ENCODE data around the gene RTN4IP1. TPM values are rescaled to one million over a fixed set of nuclear protein-coding genes. Genes with fewer than 3 reads are reported as not detected.

Gene RTN4IP1
- total RNA-seq, 4 donors from 2014 or later = 2.0 to 5.9 (median 5.8) TPM; not detected in 1

GRCh38 chr6:106525882-106526275, 103.4 kb downstream of the RTN4IP1 start:
- TF ChIP-seq POLR2A (IDR thresholded peaks at IDR 0.05) (no peak), CTCF (IDR thresholded peaks at IDR 0.05) (no peak)
- no peak for DNase-seq
- H3K4me3 ChIP-seq = no peak overlapping the region
- intact Hi-C loops (cut with DNase I; ENCODE audit: low total_unique reads) = no loop called here
- no peaks in the 10 kb centered on the region for H3K36me3 ChIP-seq
- H3K27me3 ChIP-seq = no peaks in the 10 kb centered on the region
- no peaks in the 10 kb centered on the region for H3K4me1 ChIP-seq
- no peaks in the 10 kb centered on the region for H3K9me3 ChIP-seq
- H3K27ac ChIP-seq = no peak overlapping the region

DNA sequence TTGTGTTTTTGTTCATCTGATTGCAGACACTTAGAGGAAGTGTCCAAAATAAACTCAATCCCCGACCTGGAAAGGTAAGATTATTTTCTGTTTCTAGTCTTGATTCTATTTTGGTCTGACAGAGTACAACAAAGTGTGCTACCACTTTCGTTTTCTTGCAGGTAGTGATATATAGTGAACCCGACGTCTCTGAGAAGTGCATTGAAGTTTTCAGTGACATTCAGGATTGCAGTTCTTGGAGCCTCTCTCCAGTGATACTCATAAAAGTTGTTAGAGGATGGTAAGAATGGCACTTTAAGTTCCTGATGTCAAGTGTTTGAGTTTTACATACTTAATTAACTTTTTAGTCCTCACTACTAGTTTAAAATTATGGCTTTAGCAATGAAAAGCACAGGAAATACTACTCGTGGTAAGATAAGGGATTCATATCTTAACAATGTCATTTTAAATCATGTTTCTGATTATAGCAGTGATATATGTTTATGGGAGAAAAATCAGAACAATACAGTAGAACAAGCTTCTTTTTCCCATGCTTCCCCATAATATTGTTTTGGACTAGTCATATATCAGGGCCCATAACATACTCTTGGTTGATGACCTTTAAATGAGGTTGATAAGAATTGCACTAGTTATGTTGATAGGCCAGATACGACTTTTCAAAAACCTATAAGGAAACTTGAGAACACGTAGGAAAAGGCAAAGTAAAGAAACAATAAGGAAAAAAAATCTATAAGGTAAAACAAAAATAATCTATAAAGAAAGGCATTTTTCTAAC, 104.0 kb downstream of the RTN4IP1 start:
- TF ChIP-seq POLR2A (IDR thresholded peaks at IDR 0.05) (no peak), CTCF (IDR thresholded peaks at IDR 0.05) (no peak)
- Histone ChIP-seq H3K4me3 (no peak overlapping the region), H3K9me3 (no peaks in the 10 kb centered on the region), H3K4me1 (no peaks in the 10 kb centered on the region), H3K27me3 (no peaks in the 10 kb centered on the region), H3K36me3 (no peaks in the 10 kb centered on the region), H3K27ac (peak overlapping the region in 1 of 2 donors; percentile 55)
- intact Hi-C loops (cut with DNase I; ENCODE audit: low total_unique reads) = no loop called here
- no peak for DNase-seq

DNA sequence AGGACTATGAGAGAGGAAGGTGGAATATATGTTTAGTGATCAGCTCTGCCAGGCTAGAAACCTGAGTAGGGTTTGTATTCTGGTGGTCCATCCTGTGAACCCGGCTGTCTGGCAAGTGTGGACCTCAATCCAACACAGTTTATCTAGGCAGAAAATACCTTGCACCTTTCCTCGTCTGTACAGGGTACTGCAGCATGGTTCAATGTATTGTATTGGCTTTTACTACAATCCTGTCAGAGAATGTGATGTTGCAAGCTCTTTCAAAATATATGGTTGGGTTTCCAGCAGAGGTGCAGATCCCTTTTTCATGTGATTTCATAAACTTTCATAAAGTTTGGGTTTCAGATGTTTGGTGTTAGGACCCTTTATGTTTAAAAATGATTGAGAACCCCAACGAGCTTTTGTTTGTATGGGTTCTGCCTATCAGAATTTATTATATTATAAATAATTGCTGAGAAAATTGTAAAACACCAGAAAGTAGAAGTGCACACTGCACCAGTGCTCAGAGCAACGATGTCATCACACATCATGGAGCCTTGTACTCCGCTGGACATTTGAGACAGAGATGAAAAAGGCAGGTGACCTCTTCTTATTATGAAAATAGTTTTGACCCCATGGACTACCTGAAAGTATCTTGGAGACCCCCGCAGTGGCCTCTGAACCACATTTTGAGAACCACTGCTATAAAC, 106.6 kb downstream of the RTN4IP1 start:
- no peak for DNase-seq
- H3K4me3 ChIP-seq = no peak overlapping the region
- intact Hi-C loops (cut with DNase I; ENCODE audit: low total_unique reads) = no loop called here
- H3K27me3 ChIP-seq = no peaks in the 10 kb centered on the region
- no peaks in the 10 kb centered on the region for H3K36me3 ChIP-seq
- TF ChIP-seq POLR2A (IDR thresholded peaks at IDR 0.05) (no peak), CTCF (IDR thresholded peaks at IDR 0.05) (no peak)
- H3K27ac ChIP-seq = no peak overlapping the region
- no peaks in the 10 kb centered on the region for H3K4me1 ChIP-seq
- H3K9me3 ChIP-seq = no peaks in the 10 kb centered on the region

Small RNAs within 50 kb of the gene (small RNA-seq; reads per million reads assigned to genes)
- gene RNU6-527P = not detected

Other genes with a start within 250 kb of the RTN4IP1 start
- 10 to 100 TPM; 10.9 to 22.0 (median 13.3) TPM for gene QRSL1, start 80 bp upstream of the RTN4IP1 start, total RNA-seq